A549 (cell line): Measurements from ENCODE around the gene PTEN.

Source experiments
- CBX2 ChIP-seq: fragments of 200-600 bp; sonication (generic); IDR thresholded peaks from 2 replicates; pipeline ENCODE4 v1.6.1; 2016; ENCODE audit warnings: low read depth, mild to moderate bottlenecking, borderline replicate concordance
- JUNB ChIP-seq: fragments of >200 bp; sonication (Bioruptor Twin); formaldehyde crosslinking; IDR thresholded peaks from 2 replicates; pipeline ENCODE4 v1.6.1; 2016
- REST ChIP-seq: fragments of 200-600 bp; sonication (generic); IDR thresholded peaks from 2 replicates; pipeline ENCODE4 v1.6.1; 2016; ENCODE audit warnings: antibody characterized with exemption, mild to moderate bottlenecking, moderate library complexity

DNA sequence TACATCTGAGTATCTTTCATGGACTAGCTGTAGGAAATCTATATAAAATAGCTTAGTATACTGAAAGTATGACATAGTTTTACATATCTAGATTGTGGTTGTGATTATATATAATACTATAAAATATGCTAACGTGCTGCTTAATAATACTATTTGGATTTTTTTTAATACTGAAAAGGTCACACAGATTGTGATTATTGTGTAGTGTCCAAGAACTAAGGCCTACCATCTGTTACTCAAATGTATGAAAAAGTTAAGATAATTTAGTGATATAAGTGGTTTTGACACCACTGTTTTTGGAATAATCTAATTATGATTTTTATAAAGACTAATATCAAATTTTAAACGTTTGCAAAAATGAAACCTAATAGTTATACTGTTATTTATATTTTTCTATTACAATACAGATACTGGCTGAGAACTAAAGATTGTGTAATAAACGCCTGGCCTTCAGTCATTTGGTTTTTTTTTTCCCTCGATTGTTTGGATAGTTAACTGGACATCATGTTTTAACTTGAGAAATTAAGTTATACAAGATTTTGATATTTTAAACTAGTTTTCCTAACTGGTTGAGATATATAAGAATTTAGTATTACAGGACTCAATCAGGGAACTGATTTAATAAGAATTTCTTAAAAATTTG lies 12.6 kb downstream of the PTEN start:
- TF ChIP-seq JUNB: no peak
- no peak for TF ChIP-seq REST
- no peak for TF ChIP-seq CBX2
